Effector CD8-positive, alpha-beta T cell (primary cell): Measurements from ENCODE around the gene AEBP1.

Experiments
- DNase-seq: peaks from one replicate; lab custom pipeline; 2025; lab: John Stamatoyannopoulos, UW

Gene AEBP1

DNA sequence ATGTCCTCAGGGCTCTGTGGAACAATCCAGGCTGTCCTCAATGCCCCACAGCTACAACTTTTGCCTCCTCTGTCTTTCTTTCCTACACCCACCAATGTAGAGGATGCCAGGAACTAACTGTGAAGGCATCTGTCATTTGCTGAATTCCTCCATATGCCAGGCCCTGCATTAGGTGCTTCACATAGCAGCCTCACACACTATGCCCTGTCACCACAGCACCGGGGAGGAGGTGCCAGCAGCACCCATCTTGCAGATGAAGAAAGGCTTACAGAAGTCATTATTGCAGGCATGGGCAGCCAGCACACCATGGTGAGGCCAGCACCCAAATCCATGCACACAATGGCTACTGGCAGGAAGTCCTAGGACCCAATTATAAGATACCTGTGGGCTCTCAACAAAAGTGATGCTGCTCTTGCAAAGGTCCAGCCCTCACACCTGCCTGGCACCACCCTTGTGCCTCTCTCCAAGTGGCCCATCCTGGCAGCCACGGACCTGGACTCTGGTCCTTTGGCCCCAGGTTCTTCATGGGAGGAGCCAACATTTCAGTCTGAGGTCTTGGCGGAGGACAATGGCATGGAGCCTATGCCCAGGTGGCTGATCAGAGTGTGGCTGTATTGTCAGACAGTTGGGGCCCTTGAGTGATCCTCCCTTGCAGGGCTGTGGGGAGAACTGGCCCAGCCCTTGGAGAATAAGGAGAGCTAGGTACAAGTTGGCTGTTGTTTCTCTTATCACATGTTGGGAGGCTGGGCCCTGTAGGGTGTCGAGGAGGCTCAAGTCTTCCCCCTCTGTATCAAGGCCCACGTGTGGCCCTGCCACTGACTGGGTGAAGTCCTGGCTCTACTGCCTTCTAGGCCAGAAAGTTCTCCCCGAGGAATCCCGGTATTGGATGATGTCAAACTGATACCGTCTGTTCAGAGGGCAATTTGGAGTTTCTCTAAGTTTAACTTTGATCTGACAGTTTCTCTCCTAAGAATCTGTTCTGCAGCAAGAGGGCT, 51.3 kb downstream of the AEBP1 start:
- DNase-seq: no peak

DNA sequence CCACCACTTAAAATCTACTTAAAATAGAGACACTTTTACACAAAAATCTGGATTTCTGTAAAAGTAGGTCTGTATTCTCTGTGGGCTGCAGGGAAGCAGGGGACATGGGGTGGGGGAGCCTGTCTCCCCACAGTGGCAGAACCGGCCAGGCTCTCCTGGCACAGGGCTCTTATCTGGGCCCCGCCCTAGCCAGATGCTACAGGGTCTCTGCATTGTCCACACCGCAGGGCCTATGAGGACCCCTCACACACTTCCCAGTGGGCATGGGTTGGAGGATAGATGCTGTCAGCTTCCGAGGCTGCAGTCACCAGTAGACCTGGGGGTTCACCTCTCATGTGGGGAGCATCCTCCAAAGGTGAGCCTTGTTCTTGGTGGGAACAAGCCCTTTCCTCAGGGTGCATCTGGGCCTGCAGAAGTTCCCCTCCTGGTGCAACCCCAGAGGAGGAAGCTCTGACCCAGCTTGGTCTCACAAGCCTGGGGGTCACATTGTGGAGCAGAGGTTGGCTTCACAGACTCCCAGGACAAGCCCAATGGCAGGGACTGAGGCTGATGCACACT, 52.4 kb downstream of the AEBP1 start:
- no peak for DNase-seq

DNA sequence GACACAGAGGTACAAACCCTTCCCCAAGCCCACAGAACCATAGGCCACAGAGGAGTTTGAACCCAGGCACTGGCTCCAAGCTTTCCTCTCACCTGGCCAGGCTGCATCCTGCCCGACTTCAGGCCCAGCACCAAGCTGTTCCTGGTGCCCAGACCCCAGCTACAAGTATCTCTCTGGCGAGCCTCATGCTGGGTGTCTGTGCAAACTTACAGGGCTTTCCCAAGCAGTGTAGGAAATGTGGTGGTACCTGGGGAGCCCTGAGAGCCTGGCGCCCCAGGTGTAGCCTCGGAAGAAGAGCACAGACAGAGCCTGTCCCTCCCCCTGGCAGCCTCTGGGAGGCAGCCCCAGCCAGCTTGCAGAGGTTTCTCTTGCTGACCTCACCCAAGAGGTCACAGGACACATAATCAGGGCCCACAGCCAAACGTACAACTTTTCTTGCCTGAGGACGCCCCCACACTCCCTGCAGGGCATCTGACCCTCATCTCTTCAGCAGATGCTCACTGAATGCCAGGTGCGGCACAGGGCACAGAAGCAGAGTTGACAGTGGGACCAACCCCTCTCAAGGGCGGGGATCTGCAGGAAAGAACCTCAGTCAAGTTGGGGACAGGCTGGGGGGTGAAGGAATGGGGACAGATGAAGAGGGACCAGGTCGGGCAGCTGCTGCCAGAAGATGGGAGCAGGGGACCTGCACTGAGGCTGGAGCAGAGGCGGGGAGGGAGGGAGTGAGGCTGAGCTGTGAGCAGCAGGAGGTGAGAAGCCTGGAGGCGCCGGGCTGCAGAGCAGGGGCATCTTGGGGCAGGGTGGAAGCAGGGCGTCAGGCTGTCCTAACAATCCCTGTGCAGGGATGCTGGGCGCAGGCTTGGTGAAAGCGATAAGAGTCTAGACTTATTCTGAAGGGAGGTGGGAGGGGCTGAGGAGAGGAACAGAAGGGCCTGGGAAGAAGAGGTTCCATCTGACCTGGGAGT, 53.3 kb downstream of the AEBP1 start:
- DNase-seq: no peak

DNA sequence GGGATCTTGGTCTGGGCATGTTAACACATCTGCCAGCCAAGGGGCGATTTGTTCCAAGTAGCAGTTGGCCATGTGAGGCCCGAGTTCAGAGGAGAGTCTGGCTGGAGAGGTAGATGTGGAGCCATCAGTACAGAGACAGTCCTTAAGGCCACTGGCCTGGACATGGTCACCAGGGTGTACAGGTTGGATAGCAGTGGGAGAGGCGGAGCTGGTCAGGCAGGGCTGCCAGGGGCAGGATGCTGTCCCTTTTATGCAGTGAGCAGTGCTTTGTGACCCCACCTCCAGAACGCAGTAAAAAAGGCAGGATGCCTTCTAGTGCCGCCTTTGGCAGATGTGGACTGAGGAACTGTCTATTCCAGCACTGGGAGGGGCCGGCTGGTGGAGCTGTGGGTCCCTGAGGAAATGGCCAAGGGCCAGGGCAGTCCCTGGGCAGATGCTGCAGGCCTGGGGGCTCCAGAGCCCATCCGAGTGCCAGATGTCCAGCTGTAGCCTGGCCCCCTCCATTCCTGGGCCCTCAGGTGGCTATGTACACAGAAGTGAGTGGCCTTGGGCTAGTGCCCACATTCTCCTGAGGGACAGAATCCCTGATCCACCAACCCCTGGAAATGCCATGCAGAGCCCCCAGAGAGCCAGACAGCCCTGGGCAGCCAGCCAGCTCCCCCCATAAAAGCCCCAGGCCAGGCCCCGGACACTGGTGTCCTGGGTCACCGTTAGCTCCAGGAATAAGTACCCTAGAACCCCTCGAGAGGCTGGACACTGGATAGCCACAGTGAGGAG, 54.1 kb downstream of the AEBP1 start:
- DNase-seq: no peak

DNA sequence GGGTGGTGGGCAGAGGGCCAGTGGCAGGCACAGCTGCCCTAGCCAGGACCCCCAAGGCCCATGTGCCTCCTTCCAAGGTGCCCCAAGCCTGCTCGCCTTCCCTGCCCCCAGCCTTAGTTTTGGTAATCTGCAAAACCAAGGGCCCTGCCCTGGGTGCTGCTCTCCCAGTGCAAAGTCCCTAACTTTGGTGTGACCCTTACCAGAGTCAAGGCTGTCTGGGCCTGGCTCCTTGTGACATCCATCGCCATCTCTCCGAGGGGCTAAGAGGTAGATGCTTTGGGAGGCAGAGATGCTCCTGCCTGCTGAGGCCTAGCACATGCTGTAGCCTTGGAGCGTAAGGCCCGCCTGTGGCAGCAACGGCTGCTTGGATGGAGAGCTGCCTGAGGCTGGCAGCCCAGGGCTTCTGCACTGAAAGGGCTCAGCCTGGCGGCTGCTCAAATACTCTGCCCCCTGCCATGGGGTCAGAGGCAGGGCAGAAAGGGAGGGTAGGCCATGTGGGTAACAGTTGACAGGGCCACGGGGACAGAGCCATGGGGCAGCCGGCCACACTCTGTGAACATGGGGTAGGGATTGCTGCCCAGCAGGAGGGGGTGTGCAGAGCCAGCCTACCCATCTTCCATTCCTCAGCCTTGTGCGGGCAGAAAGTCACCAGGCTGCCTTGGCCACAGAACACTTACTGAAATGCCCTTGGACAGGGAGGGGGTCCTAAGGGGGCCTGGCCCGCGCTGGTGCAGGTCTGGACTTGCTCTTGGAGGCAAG, 54.9 kb downstream of the AEBP1 start:
- no peak for DNase-seq

DNA sequence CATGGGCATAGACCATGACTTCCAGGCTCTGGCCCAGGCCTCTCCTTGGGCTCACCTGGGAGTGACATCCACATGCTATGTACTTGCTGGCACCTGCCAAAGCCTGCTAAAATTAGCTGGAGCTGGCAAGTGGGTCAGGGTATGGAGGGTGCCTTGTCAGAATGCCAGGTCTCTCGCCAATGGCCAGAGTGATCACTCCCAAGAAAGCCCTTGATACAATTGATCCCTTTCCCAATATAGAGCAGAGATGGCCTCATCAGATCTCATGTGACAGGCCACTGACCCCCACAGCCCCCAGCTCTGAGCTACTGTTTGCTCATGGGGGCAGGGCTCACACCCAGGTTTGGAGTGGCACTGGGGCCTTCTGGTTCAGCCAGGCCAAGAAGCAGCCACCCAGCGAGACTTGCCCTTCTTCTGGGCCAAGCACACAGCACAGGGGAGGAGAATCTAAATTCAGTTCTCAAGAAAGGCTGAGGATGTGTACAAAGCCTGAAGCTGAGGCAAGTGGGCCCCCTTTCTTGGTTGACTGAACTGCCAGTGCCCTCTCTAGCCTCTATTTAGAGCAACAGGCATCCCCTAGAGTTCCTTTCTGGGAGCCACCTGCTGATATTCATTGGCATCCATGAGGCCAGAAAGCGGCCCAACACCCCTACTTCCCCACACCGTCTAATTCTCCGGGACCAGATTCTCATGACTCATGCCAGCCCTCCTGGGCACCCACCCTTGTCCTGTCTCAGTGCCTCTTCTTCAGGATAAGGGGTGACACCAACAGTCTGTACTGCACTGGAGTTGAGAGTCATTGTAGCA, 55.9 kb downstream of the AEBP1 start:
- no peak for DNase-seq

DNA sequence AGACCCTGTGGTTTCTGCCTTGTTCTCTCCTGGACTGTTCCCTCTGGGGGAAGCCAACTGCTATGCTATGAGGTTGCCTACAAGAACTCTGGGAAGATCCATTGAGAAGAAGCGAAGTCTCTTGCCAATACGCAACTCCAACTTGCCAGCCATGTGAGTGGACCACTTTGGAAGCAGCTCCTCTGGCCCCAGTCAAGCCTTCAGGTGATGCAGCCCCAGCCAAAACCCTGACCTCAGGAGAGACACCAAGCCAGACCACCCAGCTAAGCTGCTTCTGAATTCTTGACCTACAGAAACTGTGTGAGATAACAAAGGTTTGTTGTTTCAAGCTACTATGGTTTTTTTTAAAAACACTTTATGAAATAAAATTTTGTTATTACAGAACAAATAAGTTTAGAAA, 57.2 kb downstream of the AEBP1 start:
- DNase-seq: no peak

DNA sequence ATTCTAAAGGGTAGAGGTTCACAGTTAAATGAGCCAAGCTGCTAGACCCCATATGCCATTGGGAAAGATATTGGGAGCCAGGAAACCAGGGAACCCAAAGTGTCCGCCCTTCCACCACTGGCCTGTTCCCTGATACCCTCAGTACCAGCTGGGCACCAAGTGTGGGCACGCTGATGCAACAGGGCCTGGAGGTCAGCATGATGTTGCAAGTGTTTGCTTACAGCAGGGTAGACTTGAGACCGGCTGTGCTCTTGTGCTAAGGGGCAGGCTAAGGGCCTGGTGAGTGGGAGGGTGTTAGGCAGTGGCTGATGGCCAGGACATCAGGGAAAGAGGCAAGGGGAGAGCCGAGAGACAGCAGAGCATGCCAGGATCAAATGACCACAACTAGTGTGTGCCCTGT, 58.0 kb downstream of the AEBP1 start:
- no peak for DNase-seq

DNA sequence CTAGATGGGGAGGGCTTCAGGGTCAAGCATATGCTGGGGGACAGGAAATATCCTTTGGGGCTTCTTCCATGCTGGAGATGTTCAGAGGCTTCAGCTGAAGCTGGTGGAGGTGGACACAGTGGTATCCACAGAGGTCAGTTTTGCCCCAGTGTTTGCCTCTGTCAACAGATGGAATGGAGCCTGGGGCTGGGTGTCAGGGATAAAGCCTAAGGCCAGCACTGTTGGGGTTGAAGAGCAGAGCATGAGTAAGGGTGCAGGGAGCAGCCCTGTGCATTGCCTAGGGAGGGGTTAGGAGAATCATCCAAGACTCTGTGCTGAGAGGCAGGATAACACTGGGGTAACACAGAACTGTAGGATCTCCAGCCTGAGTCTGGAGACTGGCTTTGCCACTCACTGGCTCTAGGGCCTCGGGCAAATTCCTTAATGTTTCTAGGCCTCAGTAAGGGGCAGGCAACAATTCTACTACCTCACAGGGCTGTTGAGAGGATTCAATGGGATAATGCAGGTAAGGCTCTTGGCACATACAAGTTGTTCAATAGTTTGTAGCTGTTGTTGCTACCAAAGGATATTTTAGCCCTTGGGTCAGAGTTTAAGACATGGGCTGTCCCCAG, 58.7 kb downstream of the AEBP1 start:
- DNase-seq: no peak

DNA sequence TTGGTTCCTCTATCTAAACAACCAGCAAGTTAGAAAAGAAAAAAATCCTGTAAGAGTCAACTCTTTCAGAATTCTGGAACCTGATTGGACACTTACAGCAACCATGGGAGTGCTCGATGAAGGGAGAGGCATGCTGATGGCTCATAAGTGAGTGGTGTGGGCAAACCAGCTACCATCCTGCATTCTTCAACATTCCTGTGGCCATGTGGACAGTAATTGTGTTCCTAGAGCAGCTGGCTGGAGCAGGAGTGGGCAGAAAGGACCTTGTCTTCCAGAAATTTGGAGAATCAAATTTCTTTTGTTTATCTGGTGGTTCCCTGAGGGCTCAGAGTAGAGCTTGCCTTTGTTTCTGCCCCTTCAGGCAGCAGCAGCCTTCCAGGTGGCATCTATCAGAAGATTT, 59.4 kb downstream of the AEBP1 start:
- DNase-seq: no peak
